HepG2 (cell line): ENCODE measurements around the gene SEC14L5. TPM values are rescaled to one million over a fixed set of nuclear protein-coding genes. Genes with fewer than 3 reads are reported as not detected.
A peak's percentile ranks its signal among the peaks of the same experiment; 100 is the strongest.

ENCODE experiments used
- ATAC-seq: fragments of 200-7000 bp; cut with Tn5 transposase; 3 replicates; pipeline ENCODE4 v1.9.1; 2020; ENCODE audit warnings: mild to moderate bottlenecking, moderate library complexity
- BruUV-seq: library from RNA; stranded (reverse); fragments of 400-500 nt; replicated peaks from 2 replicates; lab custom pipeline; 2021; lab: Mats Ljungman, UMichigan
- CTCF ChIA-PET: fragments of 300-600 bp; formaldehyde crosslinking; extraction: SDS; loops from one replicate; lab custom pipeline; 2021; ENCODE audit warnings: low total read pairs, inconsistent platforms, low intra/inter-chr PET ratio; lab: Yijun Ruan, JAX
- POLR2A ChIA-PET: fragments of 350-600 bp; sonication (Branson Sonifier 250); formaldehyde crosslinking; loops from one replicate; lab custom pipeline; 2020; ENCODE audit warnings: antibody characterized with exemption, inconsistent platforms; lab: Yijun Ruan, JAX
- DNase-seq: peaks from one replicate; pipeline ENCODE4 v3.0.0-alpha.2; 2015; ENCODE audit warnings: low spot score
- FAIRE-seq: peaks from 3 replicates; lab custom pipeline; 2011; peaks lifted over from hg19 to GRCh38; lab: Jason Lieb, UNC
- H2AFZ ChIP-seq: one replicate; pipeline ENCODE4 v1.6.1; 2011; ENCODE audit warnings: low read length, inconsistent platforms
- H3K27ac ChIP-seq: fragments of 300-600 bp; 3 replicates; pipeline ENCODE4 v1.8.0; 2011; ENCODE audit warnings: mixed run types, mild to moderate bottlenecking, mixed read lengths, low read length, inconsistent platforms; ENCODE audit not compliant: insufficient read depth; ENCODE audit errors: extremely low read length
- H3K27me3 ChIP-seq, 2 experiments: fragments of 200-600 bp in 1 of 2; 2 replicates in 1 of 2; 3 replicates in 1 of 2; pipeline versions ENCODE4 v1.6.0 to v1.8.0; 2011; ENCODE audit warnings: low read length in 2 of 2, mild to moderate bottlenecking in 2 of 2, moderate library complexity in 2 of 2, inconsistent platforms in 1 of 2; ENCODE audit not compliant: insufficient read depth in 2 of 2, control insufficient read depth in 1 of 2
- H3K36me3 ChIP-seq, 2 experiments: fragments of 200-600 bp in 1 of 2; replicated peaks in 1 of 2; 2 replicates in 1 of 2; 3 replicates in 1 of 2; pipeline versions ENCODE4 v1.5.1 to v1.8.0; 2011; ENCODE audit warnings: low read length in 2 of 2, inconsistent platforms in 1 of 2; ENCODE audit not compliant: insufficient read depth in 2 of 2, control insufficient read depth in 1 of 2
- H3K4me1 ChIP-seq: 2 replicates; pipeline ENCODE4 v1.5.1; 2012; ENCODE audit warnings: low read length, inconsistent platforms; ENCODE audit not compliant: insufficient read depth
- H3K4me2 ChIP-seq: 2 replicates; pipeline ENCODE4 v1.6.0; 2011; ENCODE audit warnings: low read depth, low read length, inconsistent platforms
- H3K4me3 ChIP-seq, 3 experiments: fragments of 200-600 bp in 1 of 3; sonication (generic), shearing (Covaris generic) in 1 of 3; replicated peaks in 1 of 3; 2 replicates each; pipeline ENCODE4 v1.5.1; 2011 to 2016; ENCODE audit warnings: low read length in 3 of 3, inconsistent platforms in 2 of 3, low read depth in 2 of 3, mild to moderate bottlenecking in 2 of 3, control low read depth in 1 of 3, mixed read lengths in 1 of 3; ENCODE audit not compliant: insufficient read depth in 1 of 3
- H3K79me2 ChIP-seq: one replicate; pipeline ENCODE4 v1.6.1; 2011; ENCODE audit warnings: low read length, inconsistent platforms; ENCODE audit not compliant: insufficient read depth
- H3K9ac ChIP-seq: 2 replicates; pipeline ENCODE4 v1.6.0; 2011; ENCODE audit warnings: mild to moderate bottlenecking, low read depth, low read length, inconsistent platforms; ENCODE audit not compliant: insufficient read depth
- H3K9me3 ChIP-seq: 2 replicates; pipeline ENCODE4 v1.5.1; 2012; ENCODE audit warnings: mild to moderate bottlenecking, low read length
- H4K20me1 ChIP-seq: 2 replicates; pipeline ENCODE4 v1.6.0; 2011; ENCODE audit warnings: inconsistent platforms, mild to moderate bottlenecking, low read length, moderate library complexity; ENCODE audit not compliant: insufficient read depth
- CEBPG ChIP-seq: IDR thresholded peaks from 2 replicates; pipeline ENCODE4 v1.6.1; 2016
- ETV6 ChIP-seq: sonication (generic); formaldehyde crosslinking; conservative IDR thresholded peaks from 2 replicates; pipeline ENCODE4 v1.4.0; 2020; ENCODE audit warnings: missing genetic modification reagents
- GPN1 ChIP-seq: sonication (generic); formaldehyde crosslinking; IDR thresholded peaks from 2 replicates; pipeline ENCODE4 v1.5.1; 2020; ENCODE audit warnings: missing genetic modification reagents, borderline replicate concordance
- HDAC6 ChIP-seq: fragments of 200-600 bp; sonication (generic); IDR thresholded peaks from 2 replicates; pipeline ENCODE4 v1.7.0; 2017; ENCODE audit warnings: mild to moderate bottlenecking, antibody characterized with exemption, low read length, low read depth
- IRF2 ChIP-seq: IDR thresholded peaks from 2 replicates; pipeline ENCODE4 v1.6.1; 2018; ENCODE audit warnings: missing genetic modification reagents, missing compliant biosample characterization
- MTA1 ChIP-seq: sonication (generic); formaldehyde crosslinking; IDR thresholded peaks from 2 replicates; pipeline ENCODE4 v1.4.0; 2020; ENCODE audit warnings: missing genetic modification reagents, mild to moderate bottlenecking, borderline replicate concordance
- TFDP2 ChIP-seq: sonication (generic); formaldehyde crosslinking; IDR thresholded peaks from 2 replicates; pipeline ENCODE4 v1.4.0; 2020; ENCODE audit warnings: missing genetic modification reagents
- ZFY ChIP-seq: sonication (generic); formaldehyde crosslinking; IDR thresholded peaks from 2 replicates; pipeline ENCODE4 v1.4.0; 2020; ENCODE audit warnings: missing genetic modification reagents
- ZNF335 ChIP-seq: sonication (generic); formaldehyde crosslinking; IDR thresholded peaks from 2 replicates; pipeline ENCODE4 v1.4.0; 2020; ENCODE audit warnings: missing genetic modification reagents
- ZNF563 ChIP-seq: sonication (generic); formaldehyde crosslinking; IDR thresholded peaks from 2 replicates; pipeline ENCODE4 v1.8.0; 2022; ENCODE audit warnings: mild to moderate bottlenecking, moderate library complexity, missing genetic modification reagents
- ZNF839 ChIP-seq: sonication (generic); formaldehyde crosslinking; IDR thresholded peaks from 2 replicates; pipeline ENCODE4 v1.4.0; 2020; ENCODE audit warnings: missing genetic modification reagents, mild to moderate bottlenecking, borderline replicate concordance
- WGBS: methylation state at CpG from one replicate; pipeline ENCODE4 v1.1.6; 2017; ENCODE audit warnings: low lambda C conversion rate; 5-methylcytosine and 5-hydroxymethylcytosine counted together
- in situ Hi-C: cut with HindIII; loops from 2 replicates; pipeline ENCODE4 v1.10.0; 2017; ENCODE audit warnings: low pct_unique_long_range_greater_than_20kb; ENCODE audit not compliant: extremely low pct_ligation_motif_present
- intact Hi-C: fragments of 100-400 bp; cut with micrococcal nuclease; formaldehyde crosslinking; loops from one replicate; pipeline ENCODE4 v1.10.0; 2022; ENCODE audit not compliant: unreplicated experiment
- polyA plus RNA-seq, 8 experiments: library from polyadenylated mRNA; depleted of rRNA in 3 of 8; stranded (reverse) in 7 of 8; unstranded in 1 of 8; fragments of >200 nt; fragmentation: Illumina TruSeq in 4 of 8; extraction: Trizol in 4 of 8; gene quantifications; 2 replicates each; pipeline versions ENCODE4 v1.2.1 to v1.2.3, GENCODE V29; 2011 to 2016; ENCODE audit warnings: low read depth in 4 of 8, missing spikeins in 1 of 8, mixed read lengths in 1 of 8; ENCODE audit not compliant: insufficient read depth in 1 of 8
- total RNA-seq, 5 experiments: library from RNA; depleted of rRNA; stranded (reverse); fragments of >200 nt; fragmentation: Illumina TruSeq; extraction: Trizol; gene quantifications; 2 replicates each; pipeline ENCODE4 v1.2.3, GENCODE V29; 2016; ENCODE audit warnings: low read depth in 1 of 5
- TF ChIP-seq, protein P1 (sequence below), 2 experiments: fragments of 450-650 bp in 1 of 2; sonication (generic) in 1 of 2; formaldehyde crosslinking; IDR thresholded peaks; 2 replicates each; pipeline versions ENCODE4 v1.5.0 to v1.8.0; 2020 to 2022; ENCODE audit warnings: mild to moderate bottlenecking in 1 of 2, missing genetic modification reagents in 1 of 2

The SEC14L5 gene
- total and polyA plus RNA-seq, 2 of the 13 experiments (the other 11 are each of a cell fraction or from before 2014, with no cell fraction given): 0.40 to 0.42 TPM

GRCh38 chr16:4937782-4938682, 20.1 kb upstream of the SEC14L5 start (continued):
- 0 out of 2 replicates have a peak, but pooled peaks have one; percentile 8 for TF ChIP-seq ZNF839 (CRISPR knock-in tag)
- no peak for TF ChIP-seq ZNF563 (CRISPR knock-in tag)
- TF ChIP-seq, protein P1, sequence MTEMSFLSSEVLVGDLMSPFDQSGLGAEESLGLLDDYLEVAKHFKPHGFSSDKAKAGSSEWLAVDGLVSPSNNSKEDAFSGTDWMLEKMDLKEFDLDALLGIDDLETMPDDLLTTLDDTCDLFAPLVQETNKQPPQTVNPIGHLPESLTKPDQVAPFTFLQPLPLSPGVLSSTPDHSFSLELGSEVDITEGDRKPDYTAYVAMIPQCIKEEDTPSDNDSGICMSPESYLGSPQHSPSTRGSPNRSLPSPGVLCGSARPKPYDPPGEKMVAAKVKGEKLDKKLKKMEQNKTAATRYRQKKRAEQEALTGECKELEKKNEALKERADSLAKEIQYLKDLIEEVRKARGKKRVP (CRISPR knock-in tag; IDR thresholded peaks at IDR 0.05): no peak
- TF ChIP-seq ZFY: no peak
- TF ChIP-seq ETV6: 0 out of 2 replicates have a peak, but pooled peaks have one; percentile 19
- TF ChIP-seq CEBPG (CRISPR knock-in tag): peak; percentile 59
- TF ChIP-seq GPN1: 0 out of 2 replicates have a peak, but pooled peaks have one; percentile 40
- TF ChIP-seq, all 625 proteins: peak for 22

DNA sequence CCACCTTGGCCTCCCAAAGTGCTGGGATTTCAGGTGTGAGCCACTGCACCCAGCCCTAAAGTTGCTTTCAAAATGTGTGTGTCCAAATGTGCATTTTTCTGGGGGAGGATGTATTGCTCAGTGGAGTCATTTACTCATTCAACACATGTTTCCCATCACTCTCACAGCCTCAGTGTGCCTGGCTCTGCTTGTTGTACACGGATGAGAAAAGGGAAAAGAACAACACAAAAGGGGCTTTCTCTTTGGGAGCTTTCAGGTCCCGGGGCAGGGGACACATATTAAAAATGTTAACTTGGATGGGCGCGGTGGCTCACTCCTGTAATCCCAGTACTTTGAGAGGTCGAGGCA, 19.5 kb upstream of the SEC14L5 start:
- FAIRE-seq: no peak
- no TSS peak for BruUV-seq
- no peak overlapping the region for H2AFZ ChIP-seq
- no peaks in the 10 kb centered on the region for H4K20me1 ChIP-seq
- ChIA-PET CTCF (no interaction called here), POLR2A (interaction anchor here (4.0 kb wide), 1 partner anchor 18 kb away, joined by 25 read pairs; the partner anchor contains the start of gene SEC14L5)
- no peaks in the 10 kb centered on the region; a peak in 1 of 5 replicates for H3K27me3 ChIP-seq
- H3K9ac ChIP-seq: no peak overlapping the region
- peaks cover 57% of the 10 kb centered on the region for H3K4me1 ChIP-seq
- peaks cover 2% of the 10 kb centered on the region for H3K79me2 ChIP-seq
- intact Hi-C loops: no loop called here
- H3K4me3 ChIP-seq: no peak overlapping the region
- no peak overlapping the region for H3K27ac ChIP-seq
- TF ChIP-seq TFDP2 (CRISPR knock-in tag): no peak
- TF ChIP-seq MTA1 (CRISPR knock-in tag): no peak
- TF ChIP-seq HDAC6: no peak
- TF ChIP-seq IRF2 (CRISPR knock-in tag): no peak
- TF ChIP-seq ZNF335: 0 out of 2 replicates have a peak, but pooled peaks have one; percentile 24
- ATAC-seq: no peak
- no peaks in the 10 kb centered on the region for H3K36me3 ChIP-seq
- in situ Hi-C loops: no loop called here
- no peak for DNase-seq
- 58% methylated on average over 5 of the region's 5 CpGs for WGBS
- H3K4me2 ChIP-seq: no peak overlapping the region
- no peaks in the 10 kb centered on the region for H3K9me3 ChIP-seq
